K562 (cell line): ENCODE measurements around the gene PCDH12. TPM values are rescaled to one million over a fixed set of nuclear protein-coding genes. Genes with fewer than 3 reads are reported as not detected.

Experiments used
- ATAC-seq: fragments of 200-7000 bp; cut with Tn5 transposase; 3 replicates; pipeline ENCODE4 v1.9.1; 2020; ENCODE audit warnings: moderate library complexity
- BruUV-seq: library from RNA; stranded (reverse); fragments of 400-500 nt; replicated peaks from 2 replicates; lab custom pipeline; 2021; lab: Mats Ljungman, UMichigan
- CTCF ChIA-PET: fragments of 300-600 bp; formaldehyde crosslinking; extraction: SDS; loops from one replicate; lab custom pipeline; 2021; ENCODE audit warnings: low intra/inter-chr PET ratio; lab: Yijun Ruan, JAX
- POLR2A ChIA-PET: fragments of 300-600, 350-650 bp; sonication (Branson Sonifier 250); formaldehyde crosslinking; extraction: SDS; loops from one replicate; lab custom pipeline; 2021; ENCODE audit warnings: antibody characterized with exemption, inconsistent platforms; lab: Yijun Ruan, JAX
- DNase-seq, 4 experiments: peaks; one replicate each; pipeline versions ENCODE4 v3.0.0 to v3.0.0-alpha.2; 2011 to 2018; ENCODE audit warnings: low spot score in 3 of 4, mixed read lengths in 3 of 4; ENCODE audit errors: extremely low read depth in 1 of 4
- FAIRE-seq: peaks from 2 replicates; lab custom pipeline; 2011; peaks lifted over from hg19 to GRCh38; lab: Jason Lieb, UNC
- H2AFZ ChIP-seq: 2 replicates; pipeline ENCODE4 v1.6.0; 2011; ENCODE audit warnings: low read depth, low read length, control low read depth, inconsistent platforms
- H3K27ac ChIP-seq: fragments of 200-600 bp; 3 replicates; pipeline ENCODE4 v1.8.0; 2011; ENCODE audit warnings: low read depth, mild to moderate bottlenecking, control low read depth, inconsistent platforms, low read length, moderate library complexity, mixed read lengths; ENCODE audit errors: extremely low read depth
- H3K27me3 ChIP-seq, 2 experiments: fragments of 300-600 bp in 1 of 2; 2 replicates in 1 of 2; 3 replicates in 1 of 2; pipeline versions ENCODE4 v1.6.0 to v1.8.0; 2011; ENCODE audit warnings: inconsistent platforms in 2 of 2, low read length in 2 of 2, mild to moderate bottlenecking in 1 of 2, mixed read lengths in 1 of 2, moderate library complexity in 1 of 2; ENCODE audit not compliant: control insufficient read depth in 2 of 2, insufficient read depth in 2 of 2
- H3K36me3 ChIP-seq: fragments of 300-600 bp; 3 replicates; pipeline ENCODE4 v1.8.0; 2011; ENCODE audit warnings: mild to moderate bottlenecking, low read length, inconsistent platforms; ENCODE audit not compliant: control insufficient read depth, insufficient read depth
- H3K4me1 ChIP-seq, 2 experiments: fragments of 200-600 bp in 1 of 2; replicated peaks in 1 of 2; 2 replicates in 1 of 2; 3 replicates in 1 of 2; pipeline versions ENCODE4 v1.5.1 to v1.8.0; 2011; ENCODE audit warnings: inconsistent platforms in 2 of 2, low read length in 2 of 2, mild to moderate bottlenecking in 1 of 2, mixed read lengths in 1 of 2, moderate library complexity in 1 of 2; ENCODE audit not compliant: control insufficient read depth in 2 of 2, insufficient read depth in 2 of 2
- H3K4me2 ChIP-seq: 2 replicates; pipeline ENCODE4 v1.6.1; 2011; ENCODE audit warnings: low read length, control low read depth, inconsistent platforms, mixed read lengths; ENCODE audit not compliant: insufficient read depth
- H3K4me3 ChIP-seq: fragments of 200-600 bp; sonication (generic), shearing (Covaris generic); 2 replicates; pipeline ENCODE4 v1.5.1; 2016; ENCODE audit warnings: control low read depth, inconsistent platforms
- H3K79me2 ChIP-seq: fragments of 200-600 bp; 3 replicates; pipeline ENCODE4 v1.8.0; 2011; ENCODE audit warnings: low read length, inconsistent platforms; ENCODE audit not compliant: control insufficient read depth, insufficient read depth
- H3K9ac ChIP-seq, 2 experiments: 2 replicates each; pipeline versions ENCODE4 v1.6.0 to v1.6.1; 2011; ENCODE audit warnings: low read depth in 2 of 2, low read length in 2 of 2, control low read depth in 1 of 2, inconsistent platforms in 1 of 2, mild to moderate bottlenecking in 1 of 2, mixed read lengths in 1 of 2; ENCODE audit not compliant: insufficient read depth in 1 of 2
- H3K9me1 ChIP-seq: one replicate; pipeline ENCODE4 v1.6.0; 2011; ENCODE audit warnings: inconsistent platforms, mild to moderate bottlenecking, low read length, moderate library complexity; ENCODE audit not compliant: control insufficient read depth, insufficient read depth
- H3K9me3 ChIP-seq: replicated peaks from 2 replicates; pipeline ENCODE4 v1.5.1; 2011; ENCODE audit warnings: low read depth, low read length, inconsistent platforms; ENCODE audit not compliant: control insufficient read depth, insufficient read depth
- H4K20me1 ChIP-seq: replicated peaks from 2 replicates; pipeline ENCODE4 v1.6.1; 2011; ENCODE audit warnings: low read length, inconsistent platforms, mixed read lengths; ENCODE audit not compliant: control insufficient read depth, insufficient read depth
- BRD9 ChIP-seq: fragments of 450-650 bp; IDR thresholded peaks from 2 replicates; pipeline ENCODE4 v1.6.1; 2018; ENCODE audit warnings: low read depth; ENCODE audit not compliant: partially characterized antibody
- CTCF ChIP-seq, 3 experiments: IDR thresholded peaks in 2 of 3; conservative IDR thresholded peaks in 1 of 3; 2 replicates each; pipeline ENCODE4 v1.5.1; 2011 to 2012; ENCODE audit warnings: low read length in 3 of 3, mild to moderate bottlenecking in 3 of 3, control low read depth in 2 of 3, improper control_type of control experiment in 1 of 3, inconsistent platforms in 1 of 3, low read depth in 1 of 3, mixed read lengths in 1 of 3, moderate library complexity in 1 of 3; ENCODE audit not compliant: insufficient read depth in 2 of 3
- E2F4 ChIP-seq: sonication (generic); formaldehyde crosslinking; IDR thresholded peaks from 2 replicates; pipeline ENCODE4 v1.8.0; 2022; ENCODE audit warnings: mild to moderate bottlenecking, low read depth, missing genetic modification reagents
- KAT8 ChIP-seq: fragments of 450-650 bp; IDR thresholded peaks from 2 replicates; pipeline ENCODE4 v1.6.1; 2016; ENCODE audit warnings: low read depth, mild to moderate bottlenecking
- MYBL2 ChIP-seq, 2 experiments: fragments of 450-650 bp in 1 of 2; sonication (generic) in 1 of 2; formaldehyde crosslinking in 1 of 2; IDR thresholded peaks; 2 replicates each; pipeline versions ENCODE4 v1.6.1 to v1.8.1; 2017 to 2022; ENCODE audit warnings: borderline replicate concordance in 1 of 2, inconsistent platforms in 1 of 2, low read depth in 1 of 2, mild to moderate bottlenecking in 1 of 2, missing genetic modification reagents in 1 of 2, moderate library complexity in 1 of 2
- NFYB ChIP-seq: IDR thresholded peaks from 2 replicates; pipeline ENCODE4 v1.6.1; 2011; ENCODE audit warnings: mild to moderate bottlenecking, moderate library complexity; ENCODE audit not compliant: insufficient read length; ENCODE audit errors: extremely low read depth
- SMAD2 ChIP-seq: fragments of 150-350 bp; IDR thresholded peaks from 2 replicates; pipeline ENCODE4 v1.6.1; 2014; ENCODE audit warnings: low read depth, mild to moderate bottlenecking, low read length
- SRSF7 ChIP-seq: fragments of 200-400 bp; formaldehyde crosslinking; optimal IDR thresholded peaks from 2 replicates; pipeline ENCODE3; 2017; ENCODE audit warnings: mild to moderate bottlenecking, low read depth, low read length
- TCF7 ChIP-seq: sonication (generic); IDR thresholded peaks from 2 replicates; pipeline ENCODE4 v1.6.1; 2016; ENCODE audit warnings: antibody characterized with exemption, borderline replicate concordance
- THRA ChIP-seq: fragments of 450-650 bp; IDR thresholded peaks from 2 replicates; pipeline ENCODE4 v1.6.1; 2017; ENCODE audit warnings: mild to moderate bottlenecking, moderate library complexity
- ZC3H8 ChIP-seq: fragments of 450-650 bp; IDR thresholded peaks from 2 replicates; pipeline ENCODE4 v1.6.1; 2017
- ZNF316 ChIP-seq: fragments of 450-650 bp; IDR thresholded peaks from 2 replicates; pipeline ENCODE4 v1.6.1; 2016
- ZSCAN32 ChIP-seq: fragments of 450-650 bp; formaldehyde crosslinking; IDR thresholded peaks from 2 replicates; pipeline ENCODE4 v1.4.0; 2020; ENCODE audit warnings: mild to moderate bottlenecking, moderate library complexity
- WGBS: fragments of 100-300 bp; shearing (Covaris generic); methylation state at CpG from one replicate; pipeline ENCODE4 v1.1.6; 2016; ENCODE audit warnings: low coverage, mixed read lengths; ENCODE audit not compliant: insufficient coverage; ENCODE audit errors: missing lambda C conversion rate; 5-methylcytosine and 5-hydroxymethylcytosine counted together
- in situ Hi-C: fragments of 300-500 bp; cut with MboI; formaldehyde crosslinking; loops from 4 replicates; pipeline ENCODE4 v1.15.0; 2018; ENCODE audit warnings: inconsistent platforms, mixed read lengths
- intact Hi-C: fragments of 100-400 bp; cut with micrococcal nuclease; formaldehyde crosslinking; loops from 2 replicates; pipeline ENCODE4 v1.14.2; 2022
- polyA plus RNA-seq, 8 experiments: library from polyadenylated mRNA; depleted of rRNA in 4 of 8; stranded (reverse) in 5 of 8; unstranded in 3 of 8; fragments of >200 nt; fragmentation: Nextera tagmentation in 2 of 8; fragmentation: Illumina TruSeq in 1 of 8; extraction: Ambion mirVana in 2 of 8; extraction: Trizol in 1 of 8; gene quantifications; 2 replicates each; pipeline versions ENCODE4 v1.2.1 to v1.2.3, GENCODE V29; 2011 to 2014; ENCODE audit warnings: inconsistent platforms in 1 of 8, missing spikeins in 1 of 8
- total RNA-seq, 7 experiments: library from RNA; depleted of rRNA in 6 of 7; stranded (reverse); fragments of >200 nt in 6 of 7; fragmentation: Illumina TruSeq in 2 of 7; extraction: Trizol in 2 of 7; gene quantifications; 2 replicates each; pipeline versions ENCODE4 v1.2.1 to v1.2.3, GENCODE V29; 2011 to 2021; ENCODE audit warnings: low replicate concordance in 1 of 7
- TF ChIP-seq, protein P1 (sequence below): fragments of 250-450 bp; sonication (Bioruptor Pico); IDR thresholded peaks from 2 replicates; pipeline ENCODE4 v1.5.0; 2021; ENCODE audit warnings: mild to moderate bottlenecking, borderline replicate concordance

Gene PCDH12
- total and polyA plus RNA-seq, 9 of the 15 experiments (the other 6 are each of a cell fraction or from before 2014, with no cell fraction given): 0.01 to 0.04 (median 0.01) TPM; not detected in 4

- Histone ChIP-seq H4K20me1 (peaks cover under 1% of the 10 kb centered on the region; the same call in 1 of the 2 replicates), H3K4me1 (no peaks in the 10 kb centered on the region; a peak in 1 of 5 replicates), H2AFZ (no peak overlapping the region), H3K4me2 (no peak overlapping the region; the same call in 1 of the 2 replicates)
- FAIRE-seq (no peak), DNase-seq (peak; percentile 43 to 68 (median 61))
- POLR2A ChIA-PET: no interaction called here
- intact Hi-C loops: no loop called here
- 17% methylated on average over 9 of the region's 9 CpGs for WGBS
- TF ChIP-seq BRD9 (no peak), SRSF7 (no peak), ZSCAN32 (no peak), MYBL2 (IDR thresholded peaks at IDR 0.05; ENCODE audit: low read depth) (no peak), MYBL2 (CRISPR knock-in tag; IDR thresholded peaks at IDR 0.05; ENCODE audit: borderline replicate concordance) (no peak), ZNF316 (peak; percentile 10; the same call in 1 of the 2 replicates), KAT8 (no peak), E2F4 (no peak), SMAD2 (no peak), TCF7 (no peak), THRA (no peak), CTCF (IDR thresholded peaks at IDR 0.05 in 2 of 3, conservative IDR thresholded peaks at IDR 0.05 in 1 of 3; ENCODE audit: insufficient read depth in 2 of 3, low read depth in 1 of 3, low read length in 3 of 3) (peak; percentile 37 to 68 (median 54)), ZC3H8 (no peak), NFYB (no peak)
- TF ChIP-seq, protein P1, sequence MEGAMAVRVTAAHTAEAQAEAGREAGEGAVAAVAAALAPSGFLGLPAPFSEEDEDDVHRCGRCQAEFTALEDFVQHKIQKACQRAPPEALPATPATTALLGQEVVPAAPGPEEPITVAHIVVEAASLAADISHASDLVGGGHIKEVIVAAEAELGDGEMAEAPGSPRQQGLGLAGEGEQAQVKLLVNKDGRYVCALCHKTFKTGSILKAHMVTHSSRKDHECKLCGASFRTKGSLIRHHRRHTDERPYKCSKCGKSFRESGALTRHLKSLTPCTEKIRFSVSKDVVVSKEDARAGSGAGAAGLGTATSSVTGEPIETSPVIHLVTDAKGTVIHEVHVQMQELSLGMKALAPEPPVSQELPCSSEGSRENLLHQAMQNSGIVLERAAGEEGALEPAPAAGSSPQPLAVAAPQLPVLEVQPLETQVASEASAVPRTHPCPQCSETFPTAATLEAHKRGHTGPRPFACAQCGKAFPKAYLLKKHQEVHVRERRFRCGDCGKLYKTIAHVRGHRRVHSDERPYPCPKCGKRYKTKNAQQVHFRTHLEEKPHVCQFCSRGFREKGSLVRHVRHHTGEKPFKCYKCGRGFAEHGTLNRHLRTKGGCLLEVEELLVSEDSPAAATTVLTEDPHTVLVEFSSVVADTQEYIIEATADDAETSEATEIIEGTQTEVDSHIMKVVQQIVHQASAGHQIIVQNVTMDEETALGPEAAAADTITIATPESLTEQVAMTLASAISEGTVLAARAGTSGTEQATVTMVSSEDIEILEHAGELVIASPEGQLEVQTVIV (CRISPR knock-in tag): no peak
- TF ChIP-seq, all 486 proteins: peak for 2
- in situ Hi-C loops: no loop called here
- no peaks in the 10 kb centered on the region for H3K36me3 ChIP-seq
- peak; percentile 87 for ATAC-seq
- no peak overlapping the region; a peak in 1 of 4 replicates for H3K9ac ChIP-seq
- CTCF ChIA-PET: no interaction called here
- H3K27ac ChIP-seq: no peak overlapping the region
- H3K9me1 ChIP-seq: no peaks in the 10 kb centered on the region
- no TSS peak for BruUV-seq
- peaks cover 20 to 49% of the 10 kb centered on the region in 2 experiments; a peak in 4 of 5 replicates for H3K27me3 ChIP-seq
- no peak overlapping the region for H3K4me3 ChIP-seq
- no peaks in the 10 kb centered on the region for H3K79me2 ChIP-seq
- no peaks in the 10 kb centered on the region for H3K9me3 ChIP-seq
Measured at GRCh38 chr5:141951332-141951781, 6.6 kb downstream of the PCDH12 start.
